GM23338 (cell line): ENCODE results near the gene PGBD5. TPM values are rescaled to one million over a fixed set of nuclear protein-coding genes. Genes with fewer than 3 reads are reported as not detected.
A peak's percentile ranks its signal among the peaks of the same experiment; 100 is the strongest.

Experiments used
- ATAC-seq: fragments of 200-7000 bp; cut with Tn5 transposase; 3 replicates; pipeline ENCODE4 v1.9.1; 2020
- DNase-seq: peaks from one replicate; pipeline ENCODE4 v3.0.0-alpha.2; 2015; ENCODE audit warnings: low spot score
- H2AFZ ChIP-seq: fragments of 200-600 bp; sonication (generic); 2 replicates; pipeline ENCODE4 v1.8.0; 2016; ENCODE audit warnings: antibody characterized with exemption, mild to moderate bottlenecking, moderate library complexity
- H3F3A ChIP-seq: fragments of 200-600 bp; sonication (generic); replicated peaks from 2 replicates; pipeline ENCODE4 v1.8.0; 2017; ENCODE audit warnings: antibody characterized with exemption, mixed run types, low read depth
- H3K27ac ChIP-seq: fragments of 200-600 bp; sonication (generic); 2 replicates; pipeline ENCODE4 v1.6.1; 2016; ENCODE audit warnings: low read depth
- H3K27me3 ChIP-seq: fragments of 200-600 bp; sonication (generic); 2 replicates; pipeline ENCODE4 v1.8.0; 2016; ENCODE audit warnings: mild to moderate bottlenecking, mixed run types, moderate library complexity; ENCODE audit not compliant: insufficient read depth
- H3K36me3 ChIP-seq: fragments of 200-600 bp; sonication (generic); 2 replicates; pipeline ENCODE4 v1.8.0; 2016; ENCODE audit warnings: mild to moderate bottlenecking; ENCODE audit not compliant: insufficient read depth
- H3K4me1 ChIP-seq: fragments of 200-600 bp; sonication (generic); 2 replicates; pipeline ENCODE4 v1.8.0; 2016; ENCODE audit warnings: mild to moderate bottlenecking, moderate library complexity; ENCODE audit not compliant: insufficient read depth
- H3K4me2 ChIP-seq: fragments of 200-600 bp; sonication (generic); 2 replicates; pipeline ENCODE4 v1.7.1; 2017; ENCODE audit warnings: mixed run types
- H3K4me3 ChIP-seq: fragments of 200-600 bp; sonication (generic); 2 replicates; pipeline ENCODE4 v1.6.1; 2016; ENCODE audit warnings: mixed run types
- H3K79me2 ChIP-seq: fragments of 200-600 bp; sonication (generic); replicated peaks from 2 replicates; pipeline ENCODE4 v1.8.0; 2017; ENCODE audit warnings: mild to moderate bottlenecking; ENCODE audit not compliant: insufficient read depth
- H3K9me2 ChIP-seq: fragments of 200-600 bp; sonication (generic); 2 replicates; pipeline ENCODE4 v1.8.0; 2017; ENCODE audit not compliant: insufficient read depth
- H4K20me1 ChIP-seq: fragments of 200-600 bp; sonication (generic); replicated peaks from 2 replicates; pipeline ENCODE4 v1.8.0; 2017; ENCODE audit warnings: mild to moderate bottlenecking; ENCODE audit not compliant: insufficient read depth
- H3K27ac Mint-ChIP-seq: 2 replicates; pipeline ENCODE4 v1.8.0; 2020; ENCODE audit warnings: inconsistent platforms, mild to moderate bottlenecking, moderate library complexity, mixed read lengths
- H3K27me3 Mint-ChIP-seq: 3 replicates; pipeline ENCODE4 v1.8.0; 2022; ENCODE audit warnings: low read depth, mild to moderate bottlenecking, moderate library complexity, mixed read lengths, inconsistent platforms; ENCODE audit not compliant: insufficient read depth, poor library complexity
- H3K36me3 Mint-ChIP-seq: 3 replicates; pipeline ENCODE4 v1.8.0; 2021; ENCODE audit warnings: low read depth, mild to moderate bottlenecking, inconsistent platforms, moderate library complexity, mixed read lengths
- H3K4me1 Mint-ChIP-seq: 3 replicates; pipeline ENCODE4 v1.8.0; 2020; ENCODE audit warnings: mild to moderate bottlenecking, inconsistent platforms, mixed read lengths
- H3K4me3 Mint-ChIP-seq: 3 replicates; pipeline ENCODE4 v1.8.0; 2021; ENCODE audit warnings: moderate library complexity, mild to moderate bottlenecking, inconsistent platforms, mixed read lengths
- H3K9me3 Mint-ChIP-seq: 3 replicates; pipeline ENCODE4 v1.8.0; 2020; ENCODE audit warnings: moderate library complexity, mild to moderate bottlenecking, inconsistent platforms, mixed read lengths
- CREB1 ChIP-seq: fragments of 250-450 bp; sonication (Bioruptor Pico); IDR thresholded peaks from 2 replicates; pipeline ENCODE4 v1.5.0; 2020; ENCODE audit warnings: low read depth, mild to moderate bottlenecking, moderate library complexity
- CTCF ChIP-seq, 2 experiments: fragments of 200-600 bp in 1 of 2; sonication (generic) in 1 of 2; conservative IDR thresholded peaks; 2 replicates each; pipeline versions ENCODE4 v1.5.1 to v1.6.1; 2016 to 2017; ENCODE audit warnings: antibody characterized with exemption in 2 of 2, low read depth in 2 of 2, mild to moderate bottlenecking in 2 of 2, moderate library complexity in 1 of 2
- JUNB ChIP-seq: IDR thresholded peaks from one replicate; pipeline ENCODE4 v1.6.1; 2016; ENCODE audit warnings: antibody characterized with exemption; ENCODE audit not compliant: unreplicated experiment
- NANOG ChIP-seq: IDR thresholded peaks from 2 replicates; pipeline ENCODE4 v1.6.1; 2016; ENCODE audit warnings: antibody characterized with exemption, borderline replicate concordance
- POLR2AphosphoS5 ChIP-seq: IDR thresholded peaks from 2 replicates; pipeline ENCODE4 v1.6.1; 2016; ENCODE audit warnings: antibody characterized with exemption, low read depth
- REST ChIP-seq: IDR thresholded peaks from one replicate; pipeline ENCODE4 v1.6.1; 2018; ENCODE audit warnings: antibody characterized with exemption; ENCODE audit not compliant: unreplicated experiment
- STAT1 ChIP-seq: IDR thresholded peaks from one replicate; pipeline ENCODE4 v1.6.1; 2016; ENCODE audit warnings: antibody characterized with exemption; ENCODE audit not compliant: unreplicated experiment
- ZNF114 ChIP-seq: fragments of 250-450 bp; sonication (Bioruptor Pico); IDR thresholded peaks from 2 replicates; pipeline ENCODE4 v1.5.0; 2020; ENCODE audit warnings: mild to moderate bottlenecking, moderate library complexity
- ZNF462 ChIP-seq: fragments of 250-450 bp; sonication (Bioruptor Pico); IDR thresholded peaks from 2 replicates; pipeline ENCODE4 v1.5.0; 2020; ENCODE audit warnings: mild to moderate bottlenecking, moderate library complexity
- polyA plus RNA-seq: library from polyadenylated mRNA; unstranded; fragments of >200 nt; fragmentation: Nextera tagmentation; extraction: Ambion mirVana; gene quantifications from 2 replicates; pipeline ENCODE4 v1.2.1, GENCODE V29; 2016
- total RNA-seq: library from RNA; depleted of rRNA; stranded (reverse); fragments of >200 nt; shearing (Covaris generic); gene quantifications from 2 replicates; pipeline ENCODE4 v1.2.3, GENCODE V29; 2014

Gene PGBD5
- total and polyA plus RNA-seq, 2 experiments from 2014 or later = 3.4 to 16.6 TPM

GRCh38 chr1:230326971-230327891 is 98.9 kb downstream of the PGBD5 start:
- H3F3A ChIP-seq = no peaks in the 10 kb centered on the region
- H3K79me2 ChIP-seq = no peaks in the 10 kb centered on the region
- Mint-ChIP-seq H3K9me3 (no peaks in the 10 kb centered on the region), H3K4me3 (no peak overlapping the region), H3K4me1 (peaks cover 14% of the 10 kb centered on the region), H3K27ac (peak overlapping the region; percentile 44; the same call in 1 of the 2 replicates), H3K36me3 (peaks cover 48% of the 10 kb centered on the region), H3K27me3 (peaks cover 8% of the 10 kb centered on the region)
- TF ChIP-seq CREB1 (CRISPR knock-in tag) (no peak), NANOG (no peak), POLR2AphosphoS5 (no peak)
- no peaks in the 10 kb centered on the region for H3K9me2 ChIP-seq
- H3K4me3 ChIP-seq = no peak overlapping the region
- H3K27me3 ChIP-seq = no peaks in the 10 kb centered on the region
- no peak overlapping the region for H2AFZ ChIP-seq
- DNase-seq (no peak), ATAC-seq (peak; percentile 61)
- H3K4me2 ChIP-seq = no peak overlapping the region
- H3K4me1 ChIP-seq = no peaks in the 10 kb centered on the region
- no peaks in the 10 kb centered on the region for H4K20me1 ChIP-seq
- H3K36me3 ChIP-seq = 0 out of 2 replicates have a peak, but pooled peaks cover 4% of the 10 kb centered on the region
- H3K27ac ChIP-seq = no peak overlapping the region

- Histone ChIP-seq H4K20me1 (no peaks in the 10 kb centered on the region), H3K79me2 (no peaks in the 10 kb centered on the region), H3K27me3 (no peaks in the 10 kb centered on the region), H3K4me3 (no peak overlapping the region), H3K4me1 (no peaks in the 10 kb centered on the region), H3K9me2 (no peaks in the 10 kb centered on the region), H3K27ac (no peak overlapping the region), H3K4me2 (no peak overlapping the region), H3K36me3 (no peaks in the 10 kb centered on the region), H2AFZ (no peak overlapping the region), H3F3A (no peaks in the 10 kb centered on the region)
- Mint-ChIP-seq H3K4me3 (no peak overlapping the region), H3K36me3 (peaks cover 56% of the 10 kb centered on the region), H3K9me3 (no peaks in the 10 kb centered on the region), H3K27me3 (peaks cover 8% of the 10 kb centered on the region), H3K27ac (no peak overlapping the region), H3K4me1 (peaks cover 10% of the 10 kb centered on the region)
- ATAC-seq (no peak), DNase-seq (no peak)
- TF ChIP-seq CTCF (conservative IDR thresholded peaks at IDR 0.05; ENCODE audit: low read depth in 2 of 2) = no peak
- no peak for TF ChIP-seq REST
- TF ChIP-seq STAT1 = no peak
- no peak for TF ChIP-seq ZNF114
- no peak for TF ChIP-seq JUNB
- TF ChIP-seq ZNF462 (CRISPR knock-in tag) = no peak
Measured at GRCh38 chr1:230323686-230324085, 102.4 kb downstream of the PGBD5 start.
